ENCODE measurements around the gene C1orf159.

DNA sequence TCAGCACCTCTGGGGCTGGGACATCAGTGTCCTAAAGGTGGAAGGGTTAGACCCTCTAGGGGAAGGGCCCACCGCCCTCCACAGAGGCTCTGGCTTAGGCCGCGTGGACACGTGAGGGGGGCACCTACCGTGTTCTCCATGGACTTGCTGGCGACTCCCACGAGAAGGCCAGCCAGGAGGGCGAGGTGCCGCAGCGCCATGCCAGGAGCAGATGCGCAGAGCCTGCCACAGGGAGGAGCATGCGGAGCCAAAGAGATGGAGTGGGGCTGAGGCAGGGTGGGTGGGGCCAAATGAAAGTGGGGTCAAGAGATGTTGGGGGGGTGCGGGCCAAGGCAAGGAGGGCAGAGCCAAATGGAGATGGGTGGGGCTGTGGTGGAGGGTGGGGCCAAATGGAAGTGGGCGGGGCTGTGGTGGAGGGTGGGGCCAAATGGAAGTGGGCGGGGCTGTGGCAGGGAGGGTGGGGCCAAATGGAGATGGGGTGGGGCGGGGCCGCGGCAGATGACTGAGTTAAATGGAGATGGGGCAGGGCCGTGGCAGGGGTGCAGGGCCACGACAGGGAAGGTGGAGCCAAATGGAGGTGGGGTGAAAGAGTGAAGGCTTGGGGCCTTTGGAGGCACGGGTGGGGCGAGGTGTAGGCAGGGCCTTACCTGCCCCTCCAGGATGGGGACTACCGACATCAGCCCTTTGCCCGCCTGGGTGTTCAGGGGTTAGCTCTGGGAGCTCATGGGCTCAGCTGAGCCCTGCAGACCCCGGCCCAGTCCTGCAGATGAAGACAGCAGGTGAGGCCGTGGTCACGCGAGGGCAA is 24.3 kb downstream of the C1orf159 start:
- no peak for TF ChIP-seq EZH2 (IDR thresholded peaks at IDR 0.05; ENCODE audit: insufficient read depth, poor library complexity, severe bottlenecking)
- no peak for TF ChIP-seq EZH2phosphoT487 (IDR thresholded peaks at IDR 0.05; ENCODE audit: insufficient read depth, low read depth)
